ENCODE results near the gene NUTM2G.
A peak's percentile ranks its signal among the peaks of the same experiment; 100 is the strongest.
"Not testable (repeated sequence)": the region's sequence is repeated elsewhere in the genome, so short reads cannot be mapped to it uniquely, and the experiment has no call there.

The NUTM2G gene

GRCh38 chr9:96949346-96949745 lies 20.7 kb downstream of the NUTM2G start:
- not testable (repeated sequence) for DNase-seq (ENCODE audit: low spot score)

DNA sequence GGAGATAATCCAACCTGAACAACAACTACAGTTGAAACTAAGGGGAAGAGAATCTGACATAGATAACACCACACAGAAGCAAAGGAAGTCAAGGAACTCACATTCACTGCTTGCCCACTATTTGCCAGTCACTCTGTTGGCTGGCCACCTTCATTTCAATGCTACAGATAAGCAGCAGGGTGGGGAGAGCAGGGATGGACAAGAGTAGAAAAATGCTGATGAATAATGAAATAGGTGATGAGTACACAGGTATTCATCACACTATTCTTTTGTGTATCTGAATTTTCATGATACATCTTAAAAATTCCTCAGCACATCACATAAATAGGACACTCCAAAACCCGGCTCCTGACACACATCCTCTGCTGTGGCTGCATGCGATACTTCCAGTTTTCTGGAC lies 21.9 kb downstream of the NUTM2G start:
- DNase-seq (ENCODE audit: low spot score): not testable (repeated sequence)

GRCh38 chr9:96967591-96967990 lies 38.9 kb downstream of the NUTM2G start:
- peak; percentile 57 for DNase-seq (ENCODE audit: low spot score)

- not testable (repeated sequence) for DNase-seq (ENCODE audit: low spot score)
Measured at GRCh38 chr9:96972552-96972951, 43.9 kb downstream of the NUTM2G start.

GRCh38 chr9:96974037-96974436 lies 45.4 kb downstream of the NUTM2G start:
- peak; percentile 0 for DNase-seq (ENCODE audit: low spot score)

GRCh38 chr9:96983496-96984122 lies 55.0 kb downstream of the NUTM2G start:
- DNase-seq (ENCODE audit: low spot score): peak; percentile 6

- not testable (repeated sequence) for DNase-seq (ENCODE audit: low spot score)
Measured at GRCh38 chr9:96984139-96984538, 55.5 kb downstream of the NUTM2G start.

- DNase-seq (ENCODE audit: low spot score): not testable (repeated sequence)
Measured at GRCh38 chr9:96984887-96985286, 56.2 kb downstream of the NUTM2G start.
